GM19238 (cell line): ENCODE measurements around the gene GID4.
"Not testable (repeated sequence)": the region's sequence is repeated elsewhere in the genome, so short reads cannot be mapped to it uniquely, and the experiment has no call there.

Experiments
- DNase-seq: peaks from one replicate; pipeline ENCODE4 v3.0.0; 2011; ENCODE audit warnings: low spot score; ENCODE audit not compliant: insufficient read length

Gene GID4

GRCh38 chr17:18038861-18039534 is at the start of gene GID4, which contains the start of gene ATPAF2:
Gene GID4 (plus strand): TSS chr17:18039408. CDS start chr17:18039465, 57 bp downstream.
Gene ATPAF2 (minus strand): TSS chr17:18039168. CDS start chr17:18039013, 155 bp downstream.
- DNase-seq = peak; percentile 96

GRCh38 chr17:17989618-17990017 is 49.6 kb upstream of the GID4 start:
- DNase-seq = no peak

- no peak for DNase-seq
Measured at GRCh38 chr17:17990282-17990681, 48.9 kb upstream of the GID4 start.

- DNase-seq = no peak
Measured at GRCh38 chr17:17993366-17993765, 45.8 kb upstream of the GID4 start.

- no peak for DNase-seq
Measured at GRCh38 chr17:17993852-17994251, 45.4 kb upstream of the GID4 start.

GRCh38 chr17:17994271-17995069 is 44.7 kb upstream of the GID4 start:
- no peak for DNase-seq

GRCh38 chr17:17995887-17996286 is 43.3 kb upstream of the GID4 start:
- not testable (repeated sequence) for DNase-seq

GRCh38 chr17:17998934-17999333 is 40.3 kb upstream of the GID4 start:
- no peak for DNase-seq

GRCh38 chr17:17999364-18000029 is 39.7 kb upstream of the GID4 start:
- no peak for DNase-seq

- DNase-seq = no peak
Measured at GRCh38 chr17:18000030-18000408, 39.2 kb upstream of the GID4 start.

- DNase-seq = no peak
Measured at GRCh38 chr17:18002171-18002570, 37.0 kb upstream of the GID4 start.

- no peak for DNase-seq
Measured at GRCh38 chr17:18004345-18004744, 34.9 kb upstream of the GID4 start.

GRCh38 chr17:18004884-18005305 is 34.3 kb upstream of the GID4 start:
- DNase-seq = no peak

GRCh38 chr17:18005496-18005895 is 33.7 kb upstream of the GID4 start:
- DNase-seq = no peak

- no peak for DNase-seq
Measured at GRCh38 chr17:18006495-18007239, 32.5 kb upstream of the GID4 start.

- DNase-seq = no peak
Measured at GRCh38 chr17:18008496-18009268, 30.5 kb upstream of the GID4 start.

GRCh38 chr17:18009609-18010420 is 29.4 kb upstream of the GID4 start:
- no peak for DNase-seq

- no peak for DNase-seq
Measured at GRCh38 chr17:18011286-18011685, 27.9 kb upstream of the GID4 start.

- DNase-seq = no peak
Measured at GRCh38 chr17:18014006-18014405, 25.2 kb upstream of the GID4 start.

- no peak for DNase-seq
Measured at GRCh38 chr17:18015593-18015992, 23.6 kb upstream of the GID4 start.
